BE2C (cell line): ENCODE results near the gene YARS1.

Experiments used
- DNase-seq: peaks from one replicate; pipeline ENCODE4 v3.0.0-alpha.2; 2020
- H3K27me3 ChIP-seq: fragments of 250-450 bp; sonication (Bioruptor Pico); 2 replicates; pipeline ENCODE4 v1.5.1; 2020; ENCODE audit warnings: mild to moderate bottlenecking
- H3K36me3 ChIP-seq: fragments of 250-450 bp; sonication (Bioruptor Pico); 2 replicates; pipeline ENCODE4 v1.5.1; 2020; ENCODE audit warnings: mild to moderate bottlenecking
- H3K4me1 ChIP-seq: fragments of 250-450 bp; sonication (Bioruptor Pico); 2 replicates; pipeline ENCODE4 v1.5.1; 2020
- H3K4me3 ChIP-seq: 2 replicates; pipeline ENCODE4 v1.5.1; 2011; ENCODE audit warnings: low read depth, low read length
- H3K9me3 ChIP-seq: fragments of 250-450 bp; sonication (Bioruptor Pico); 2 replicates; pipeline ENCODE4 v1.5.1; 2020
- CTCF ChIP-seq: IDR thresholded peaks from 2 replicates; pipeline ENCODE4 v1.5.1; 2012; ENCODE audit warnings: mild to moderate bottlenecking, low read depth, low read length

YARS1 gene

DNA sequence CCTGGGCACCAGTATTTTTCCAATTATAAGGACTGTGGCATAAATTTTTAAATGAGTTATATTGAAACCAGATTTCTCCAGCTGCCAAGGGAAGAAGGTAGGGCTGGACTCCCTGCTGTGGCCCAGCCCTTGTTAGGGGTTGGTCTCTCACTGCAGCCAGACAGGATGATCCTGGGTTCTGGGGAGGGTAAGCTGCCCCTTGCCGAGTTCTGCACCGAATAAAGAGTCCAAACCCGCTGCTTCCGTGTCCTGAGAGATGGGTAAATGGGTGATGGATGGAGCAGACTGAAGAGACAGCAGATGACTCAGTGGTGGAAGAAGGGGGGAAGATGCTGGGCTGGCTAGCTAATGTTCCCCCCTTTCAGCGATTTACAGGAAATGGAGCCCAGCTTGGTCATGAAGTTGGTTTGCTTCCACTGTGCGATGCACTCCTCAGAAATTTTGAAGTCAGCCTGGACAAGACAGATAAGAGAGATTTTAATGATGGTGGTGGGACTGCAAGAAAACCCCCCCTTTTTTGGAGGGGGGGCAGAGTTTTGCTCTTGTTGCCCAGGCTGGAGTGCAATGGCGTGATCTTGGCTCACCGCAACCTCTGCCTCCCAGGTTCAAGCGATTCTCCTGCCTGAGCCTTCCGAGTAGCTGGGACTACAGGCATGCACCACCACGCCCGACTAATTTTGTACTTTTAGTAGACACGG is 41.4 kb downstream of the YARS1 start:
- no peaks in the 10 kb centered on the region for H3K27me3 ChIP-seq
- H3K4me1 ChIP-seq = peaks cover 20% of the 10 kb centered on the region
- no peak overlapping the region for H3K4me3 ChIP-seq
- no peaks in the 10 kb centered on the region for H3K9me3 ChIP-seq
- TF ChIP-seq CTCF = no peak
- DNase-seq = no peak
- peaks cover 41% of the 10 kb centered on the region for H3K36me3 ChIP-seq

DNA sequence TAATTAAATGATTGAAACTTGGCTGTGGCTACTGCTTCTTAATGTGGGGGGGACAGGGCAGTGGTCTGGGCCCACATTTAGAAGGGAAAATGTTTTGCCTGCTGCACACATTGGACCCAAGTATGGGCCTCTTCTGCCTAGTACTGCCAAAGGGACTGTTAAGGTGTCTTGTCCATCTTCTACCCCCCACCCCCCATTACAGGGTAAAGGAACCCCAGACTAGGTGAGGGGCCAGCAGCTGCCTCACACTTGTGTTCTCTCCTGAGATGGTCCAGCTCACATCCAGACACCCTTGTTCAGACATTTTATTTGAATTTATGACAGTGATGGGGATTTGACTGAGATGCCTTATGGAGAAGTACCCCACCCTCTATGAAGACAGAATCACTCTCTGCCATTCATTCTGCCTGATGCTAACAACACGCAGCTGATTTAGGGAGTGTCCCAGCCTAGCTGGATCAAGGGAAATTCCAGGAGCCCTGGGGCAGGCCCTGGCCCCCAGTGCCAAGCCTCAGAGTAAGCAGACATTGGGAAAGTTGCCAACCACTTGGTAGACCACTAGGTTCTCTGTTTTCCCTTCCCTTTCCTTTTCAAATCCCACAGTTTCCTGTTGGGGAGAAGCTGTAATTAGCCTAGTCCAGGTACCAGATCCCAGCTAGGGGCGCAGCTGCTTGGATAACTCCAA is 42.1 kb downstream of the YARS1 start:
- DNase-seq = peak; percentile 56
- Histone ChIP-seq H3K36me3 (peaks cover 34% of the 10 kb centered on the region), H3K9me3 (no peaks in the 10 kb centered on the region), H3K27me3 (no peaks in the 10 kb centered on the region), H3K4me1 (peaks cover 20% of the 10 kb centered on the region), H3K4me3 (no peak overlapping the region)
- no peak for TF ChIP-seq CTCF

- Histone ChIP-seq H3K27me3 (no peaks in the 10 kb centered on the region), H3K4me3 (no peak overlapping the region), H3K4me1 (peaks cover 20% of the 10 kb centered on the region), H3K36me3 (peaks cover 28% of the 10 kb centered on the region), H3K9me3 (no peaks in the 10 kb centered on the region)
- TF ChIP-seq CTCF = no peak
- DNase-seq = no peak
These were observed 42.7 kb downstream of the YARS1 start for GRCh38 chr1:32774464-32774808.

DNA sequence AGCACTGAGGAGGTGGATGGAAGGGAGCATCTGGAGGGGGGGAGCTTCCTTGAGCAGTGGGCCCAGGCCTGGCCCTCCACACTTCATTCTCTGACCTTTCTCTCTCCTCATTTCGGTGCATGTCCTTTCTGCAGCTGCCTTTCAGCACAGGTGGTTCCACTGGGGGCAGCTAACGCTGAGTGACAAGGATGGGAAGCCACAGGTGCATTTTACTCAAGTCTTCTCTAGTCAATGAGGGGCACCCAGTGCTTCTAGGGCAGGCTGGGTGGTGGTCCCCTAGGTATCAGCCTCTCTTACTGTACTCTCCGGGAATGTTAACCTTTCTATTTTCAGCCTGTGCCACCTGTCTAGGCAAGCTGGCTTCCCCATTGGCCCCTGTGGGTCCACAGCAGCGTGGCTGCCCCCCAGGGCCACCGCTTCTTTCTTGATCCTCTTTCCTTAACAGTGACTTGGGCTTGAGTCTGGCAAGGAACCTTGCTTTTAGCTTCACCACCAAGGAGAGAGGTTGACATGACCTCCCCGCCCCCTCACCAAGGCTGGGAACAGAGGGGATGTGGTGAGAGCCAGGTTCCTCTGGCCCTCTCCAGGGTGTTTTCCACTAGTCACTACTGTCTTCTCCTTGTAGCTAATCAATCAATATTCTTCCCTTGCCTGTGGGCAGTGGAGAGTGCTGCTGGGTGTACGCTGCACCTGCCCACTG is 43.2 kb downstream of the YARS1 start:
- Histone ChIP-seq H3K4me1 (peaks cover 20% of the 10 kb centered on the region), H3K4me3 (no peak overlapping the region), H3K9me3 (no peaks in the 10 kb centered on the region), H3K27me3 (no peaks in the 10 kb centered on the region), H3K36me3 (peaks cover 23% of the 10 kb centered on the region)
- no peak for DNase-seq
- TF ChIP-seq CTCF = no peak

DNA sequence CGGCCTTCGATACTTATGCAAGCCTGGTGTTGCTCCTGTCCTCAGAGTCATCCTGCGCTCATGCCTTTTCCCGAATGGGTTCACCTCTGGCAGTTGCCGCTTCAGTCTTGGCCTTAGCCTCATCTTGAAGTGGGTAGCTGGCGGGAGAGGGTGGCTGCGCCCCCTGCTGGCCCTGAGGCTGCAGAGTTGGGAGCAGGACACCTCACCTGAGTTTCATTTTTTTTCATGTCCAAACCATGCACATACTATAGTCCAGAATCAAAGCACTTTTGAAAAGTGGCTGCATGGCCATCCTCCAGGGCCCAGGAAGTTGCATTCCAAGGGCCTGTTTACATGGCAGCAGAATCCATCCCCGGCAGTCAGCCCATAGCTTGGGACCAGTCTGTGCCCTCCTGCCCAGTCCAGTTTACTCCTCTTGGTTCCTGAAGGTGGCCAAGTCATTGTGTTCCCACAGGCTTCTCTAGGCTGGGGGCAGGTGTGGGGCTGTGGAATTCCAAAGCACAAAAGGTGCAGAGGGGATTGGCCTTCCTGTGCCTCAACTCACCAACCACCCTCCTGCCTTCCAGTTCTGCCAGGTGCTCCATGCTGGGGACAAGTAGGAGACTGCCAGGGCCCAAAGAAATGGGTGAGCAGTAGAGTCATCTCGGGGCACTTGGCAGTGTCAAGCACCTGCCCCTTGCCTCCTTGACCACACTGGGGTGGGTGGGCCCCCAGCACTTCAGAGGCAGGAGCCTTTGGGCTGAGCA is 44.0 kb downstream of the YARS1 start:
- H3K36me3 ChIP-seq = peaks cover 22% of the 10 kb centered on the region
- no peaks in the 10 kb centered on the region for H3K27me3 ChIP-seq
- TF ChIP-seq CTCF = peak; percentile 79
- H3K9me3 ChIP-seq = no peaks in the 10 kb centered on the region
- DNase-seq = peak; percentile 79
- H3K4me1 ChIP-seq = peaks cover 20% of the 10 kb centered on the region
- no peak overlapping the region for H3K4me3 ChIP-seq
